Type B pancreatic cell (in vitro differentiated cells): ENCODE results near the gene KIF19. TPM values are rescaled to one million over a fixed set of nuclear protein-coding genes. Genes with fewer than 3 reads are reported as not detected.

Experiments
- DNase-seq: peaks from one replicate; pipeline ENCODE4 v3.0.0; 2021; ENCODE audit warnings: mixed read lengths; ENCODE audit not compliant: unreplicated experiment; ENCODE audit errors: extremely low spot score
- H3K27ac Mint-ChIP-seq: 2 replicates; pipeline ENCODE4 v1.8.0; 2021; ENCODE audit warnings: mild to moderate bottlenecking, mixed read lengths
- H3K27me3 Mint-ChIP-seq: 2 replicates; pipeline ENCODE4 v1.8.0; 2021; ENCODE audit warnings: mixed read lengths
- H3K36me3 Mint-ChIP-seq: 2 replicates; pipeline ENCODE4 v1.8.0; 2021; ENCODE audit warnings: mixed read lengths
- H3K4me1 Mint-ChIP-seq: one replicate; pipeline ENCODE4 v1.8.0; 2021; ENCODE audit warnings: mixed read lengths; ENCODE audit not compliant: unreplicated experiment
- H3K4me3 Mint-ChIP-seq: 2 replicates; pipeline ENCODE4 v1.8.0; 2021; ENCODE audit warnings: mild to moderate bottlenecking, mixed read lengths
- H3K9me3 Mint-ChIP-seq: 2 replicates; pipeline ENCODE4 v1.8.0; 2021; ENCODE audit warnings: mixed read lengths
- total RNA-seq: library from RNA; stranded (reverse); gene quantifications from 2 replicates; pipeline ENCODE4 v1.2.1, GENCODE V29; 2021; ENCODE audit warnings: low replicate concordance
- TF ChIP-seq, protein P1 (sequence below): fragments of 200-600 bp; sonication (generic); conservative IDR thresholded peaks from 2 replicates; pipeline ENCODE4 v1.5.0; 2021; ENCODE audit warnings: antibody characterized with exemption, mild to moderate bottlenecking

KIF19 gene
- total RNA-seq, 1 donor from 2014 or later = 2.9 TPM

DNA sequence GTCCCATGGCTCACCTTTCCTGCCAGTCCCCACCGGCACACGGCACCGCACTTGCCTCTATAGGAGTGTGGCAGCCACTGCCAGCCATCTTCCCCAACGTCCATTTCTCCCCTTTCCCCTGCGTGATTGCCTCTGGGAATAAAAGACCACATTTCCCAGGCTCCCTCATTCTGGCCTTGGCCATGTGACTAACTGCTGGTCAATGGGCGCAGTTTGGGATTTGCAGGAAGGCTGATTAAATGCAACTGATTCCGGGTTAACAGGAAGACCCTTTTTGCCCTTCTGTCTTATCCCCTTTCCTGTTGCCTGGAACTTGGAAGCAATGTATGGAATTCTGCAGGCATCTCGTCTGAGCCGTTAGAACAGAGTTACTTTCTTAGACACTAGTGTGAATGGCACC, 32.7 kb downstream of the KIF19 start:
- TF ChIP-seq, protein P1, sequence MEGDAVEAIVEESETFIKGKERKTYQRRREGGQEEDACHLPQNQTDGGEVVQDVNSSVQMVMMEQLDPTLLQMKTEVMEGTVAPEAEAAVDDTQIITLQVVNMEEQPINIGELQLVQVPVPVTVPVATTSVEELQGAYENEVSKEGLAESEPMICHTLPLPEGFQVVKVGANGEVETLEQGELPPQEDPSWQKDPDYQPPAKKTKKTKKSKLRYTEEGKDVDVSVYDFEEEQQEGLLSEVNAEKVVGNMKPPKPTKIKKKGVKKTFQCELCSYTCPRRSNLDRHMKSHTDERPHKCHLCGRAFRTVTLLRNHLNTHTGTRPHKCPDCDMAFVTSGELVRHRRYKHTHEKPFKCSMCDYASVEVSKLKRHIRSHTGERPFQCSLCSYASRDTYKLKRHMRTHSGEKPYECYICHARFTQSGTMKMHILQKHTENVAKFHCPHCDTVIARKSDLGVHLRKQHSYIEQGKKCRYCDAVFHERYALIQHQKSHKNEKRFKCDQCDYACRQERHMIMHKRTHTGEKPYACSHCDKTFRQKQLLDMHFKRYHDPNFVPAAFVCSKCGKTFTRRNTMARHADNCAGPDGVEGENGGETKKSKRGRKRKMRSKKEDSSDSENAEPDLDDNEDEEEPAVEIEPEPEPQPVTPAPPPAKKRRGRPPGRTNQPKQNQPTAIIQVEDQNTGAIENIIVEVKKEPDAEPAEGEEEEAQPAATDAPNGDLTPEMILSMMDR = no peak
- Mint-ChIP-seq H3K9me3 (no peaks in the 10 kb centered on the region), H3K4me3 (peak overlapping the region; percentile 54), H3K4me1 (peaks cover 7% of the 10 kb centered on the region), H3K36me3 (no peaks in the 10 kb centered on the region), H3K27ac (no peak overlapping the region), H3K27me3 (peaks cover 54% of the 10 kb centered on the region)
- no peak for DNase-seq

- H3K4me1 Mint-ChIP-seq = peaks cover 7% of the 10 kb centered on the region
- TF ChIP-seq, protein P1 = no peak
- H3K36me3 Mint-ChIP-seq = no peaks in the 10 kb centered on the region
- H3K27ac Mint-ChIP-seq = no peak overlapping the region
- no peaks in the 10 kb centered on the region for H3K9me3 Mint-ChIP-seq
- peaks cover 41% of the 10 kb centered on the region for H3K27me3 Mint-ChIP-seq
- DNase-seq = no peak
- H3K4me3 Mint-ChIP-seq = no peak overlapping the region
Measured at GRCh38 chr17:74359916-74360315, 33.9 kb downstream of the KIF19 start.

DNA sequence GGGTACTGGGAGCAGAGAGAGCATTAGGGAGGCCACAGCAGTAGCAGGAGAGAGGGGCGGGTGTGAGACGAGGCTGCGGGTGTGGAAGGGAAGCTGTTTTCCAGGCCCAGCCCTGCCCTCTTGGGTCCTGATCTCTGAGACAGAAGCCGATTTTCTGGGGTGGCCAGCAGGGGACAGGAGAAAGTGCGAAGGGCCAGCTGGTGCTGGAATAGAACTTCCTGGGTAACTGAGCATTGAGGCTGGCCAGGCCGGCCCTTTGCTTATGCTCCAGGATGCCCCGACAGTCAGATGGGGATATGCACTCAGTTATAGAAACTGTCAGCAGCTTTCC, 34.8 kb downstream of the KIF19 start:
- Mint-ChIP-seq H3K27me3 (peaks cover 34% of the 10 kb centered on the region), H3K4me3 (peak overlapping the region; percentile 68), H3K4me1 (peaks cover 7% of the 10 kb centered on the region), H3K36me3 (no peaks in the 10 kb centered on the region), H3K9me3 (no peaks in the 10 kb centered on the region), H3K27ac (peak overlapping the region; percentile 56)
- no peak for DNase-seq
- TF ChIP-seq, protein P1 = no peak

DNA sequence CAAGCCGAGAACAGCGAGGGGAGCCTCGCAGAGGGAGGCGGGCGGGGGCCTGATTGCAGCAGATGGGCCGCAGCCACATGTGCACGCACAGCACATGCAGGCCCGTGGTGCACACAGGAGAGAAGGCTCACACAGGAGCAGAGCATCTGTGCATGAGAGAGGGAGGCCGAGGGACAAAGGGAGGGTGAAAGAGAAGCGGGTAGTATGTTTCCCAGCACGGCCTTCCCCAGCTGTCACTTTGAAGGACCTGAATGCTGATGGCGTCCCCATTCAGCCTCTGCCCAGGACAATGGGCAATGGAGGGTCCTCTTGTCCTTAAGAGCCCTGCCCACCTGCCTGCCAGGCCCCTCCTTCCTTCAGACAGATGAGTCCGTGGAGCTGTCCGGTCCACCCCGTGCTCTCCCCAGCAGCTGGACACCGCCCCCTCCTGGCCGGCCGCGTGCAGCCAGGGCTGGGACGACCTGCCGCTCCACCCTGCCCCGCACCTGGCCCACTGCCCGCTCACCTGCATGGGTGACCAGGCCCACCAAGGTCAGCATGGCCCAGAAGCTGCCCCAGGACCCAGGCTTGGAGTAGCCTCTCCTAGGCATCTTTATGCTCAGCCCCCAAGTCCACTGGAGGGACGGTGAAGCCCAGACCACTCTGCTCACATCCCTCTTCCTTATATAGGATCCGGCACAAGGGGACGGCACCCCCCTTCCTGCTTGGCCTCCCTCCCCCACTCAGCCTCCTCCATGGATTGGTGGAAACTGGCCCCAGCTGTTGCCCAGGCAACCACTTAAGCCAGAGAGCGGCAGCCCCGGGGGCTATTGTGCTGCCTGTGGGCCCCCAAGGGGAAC, 35.4 kb downstream of the KIF19 start, which contains the start of gene BTBD17:
BTBD17 (minus strand) TSS at position 639 of the 839 bp plus-strand sequence; CDS start at position 590, 49 bp downstream.
- peak within 1 kb of the TSS; percentile 56 for H3K27ac Mint-ChIP-seq

GRCh38 chr17:74362069-74362405, 36.0 kb downstream of the KIF19 start:
- Mint-ChIP-seq H3K27ac (no peak overlapping the region), H3K27me3 (peaks cover 27% of the 10 kb centered on the region), H3K4me1 (peaks cover 7% of the 10 kb centered on the region), H3K4me3 (no peak overlapping the region), H3K36me3 (no peaks in the 10 kb centered on the region), H3K9me3 (no peaks in the 10 kb centered on the region)
- no peak for DNase-seq
- TF ChIP-seq, protein P1 = no peak

More for the DNA sequence above, 35.4 kb downstream of the KIF19 start, which contains the start of gene BTBD17:
- Mint-ChIP-seq H3K4me1 (peaks cover 7% of the 10 kb centered on the region), H3K4me3 (peak within 1 kb of the TSS; percentile 68), H3K9me3 (no peaks in the 10 kb centered on the region), H3K27me3 (peaks cover 29% of the 10 kb centered on the region), H3K36me3 (no peaks in the 10 kb centered on the region)
- TF ChIP-seq, protein P1 = peak; percentile 87
- no peak for DNase-seq
